ELR (cell line): ENCODE data around the gene CCDC40.
A peak's percentile ranks its signal among the peaks of the same experiment; 100 is the strongest.

Experiments
- DNase-seq: peaks from one replicate; pipeline ENCODE4 v3.0.0-alpha.2; 2015; ENCODE audit warnings: low read depth

Gene CCDC40

DNA sequence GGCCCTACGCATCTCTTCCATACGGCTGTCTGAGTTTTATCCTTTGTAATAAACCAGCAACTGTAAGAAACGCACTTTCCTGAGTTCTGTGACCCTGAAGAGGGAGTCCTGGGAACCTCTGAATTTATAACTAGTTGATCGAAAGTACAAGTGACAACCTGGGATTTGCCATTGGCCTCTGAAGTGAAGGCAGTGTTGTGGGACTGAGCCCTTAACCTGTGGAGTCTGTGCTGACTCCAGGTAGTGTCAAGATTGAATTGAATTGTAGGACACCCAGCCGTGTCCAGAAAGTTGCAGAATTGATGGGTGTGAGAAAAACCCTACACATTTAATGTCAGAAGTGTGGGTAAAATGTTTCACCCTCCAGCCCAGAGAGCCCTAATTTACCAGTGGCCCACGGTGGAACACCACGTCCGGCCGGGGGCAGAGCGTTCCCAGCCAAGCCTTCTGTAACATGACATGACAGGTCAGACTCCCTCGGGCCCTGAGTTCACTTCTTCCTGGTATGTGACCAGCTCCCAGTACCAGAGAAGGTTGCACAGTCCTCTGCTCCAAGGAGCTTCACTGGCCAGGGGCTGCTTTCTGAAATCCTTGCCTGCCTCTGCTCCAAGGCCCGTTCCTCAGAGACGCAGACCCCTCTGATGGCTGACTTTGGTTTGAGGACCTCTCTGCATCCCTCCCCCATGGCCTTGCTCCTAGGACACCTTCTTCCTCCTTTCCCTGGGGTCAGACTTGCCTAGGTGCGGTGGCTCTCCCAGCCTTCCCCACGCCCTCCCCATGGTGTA is 66.4 kb downstream of the CCDC40 start:
- no peak for DNase-seq

DNA sequence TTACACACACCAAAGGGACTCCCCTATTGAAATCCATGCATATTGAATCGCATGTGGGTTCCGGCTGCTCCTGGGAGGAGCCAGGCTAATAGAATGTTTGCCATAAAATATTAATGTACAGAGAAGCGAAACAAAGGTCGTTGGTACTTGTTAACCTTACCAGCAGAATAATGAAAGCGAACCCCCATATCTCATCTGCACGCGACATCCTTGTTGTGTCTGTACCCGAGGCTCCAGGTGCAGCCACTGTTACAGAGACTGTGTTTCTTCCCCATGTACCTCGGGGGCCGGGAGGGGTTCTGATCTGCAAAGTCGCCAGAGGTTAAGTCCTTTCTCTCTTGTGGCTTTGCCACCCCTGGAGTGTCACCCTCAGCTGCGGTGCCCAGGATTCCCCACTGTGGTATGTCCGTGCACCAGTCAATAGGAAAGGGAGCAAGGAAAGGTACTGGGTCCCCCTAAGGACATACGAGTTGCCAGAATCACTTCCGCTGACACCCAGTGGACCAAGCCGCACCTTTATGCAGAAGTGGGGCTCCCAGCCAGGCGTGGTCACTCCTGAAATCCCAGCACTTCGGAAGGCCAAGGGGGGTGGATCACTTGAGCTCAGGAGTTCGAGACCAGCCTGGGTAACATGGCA is 67.1 kb downstream of the CCDC40 start:
- DNase-seq: no peak

- DNase-seq: peak; percentile 19
Observed at GRCh38 chr17:80104321-80104955, 68.0 kb downstream of the CCDC40 start.

GRCh38 chr17:80104956-80105375 is 68.5 kb downstream of the CCDC40 start:
- DNase-seq: no peak

GRCh38 chr17:80105762-80106161 is 69.3 kb downstream of the CCDC40 start:
- no peak for DNase-seq

GRCh38 chr17:80106176-80106575 is 69.7 kb downstream of the CCDC40 start:
- no peak for DNase-seq

- no peak for DNase-seq
Observed at GRCh38 chr17:80106751-80107150, 70.3 kb downstream of the CCDC40 start.

GRCh38 chr17:80107231-80108021 is 71.0 kb downstream of the CCDC40 start:
- DNase-seq: no peak

DNA sequence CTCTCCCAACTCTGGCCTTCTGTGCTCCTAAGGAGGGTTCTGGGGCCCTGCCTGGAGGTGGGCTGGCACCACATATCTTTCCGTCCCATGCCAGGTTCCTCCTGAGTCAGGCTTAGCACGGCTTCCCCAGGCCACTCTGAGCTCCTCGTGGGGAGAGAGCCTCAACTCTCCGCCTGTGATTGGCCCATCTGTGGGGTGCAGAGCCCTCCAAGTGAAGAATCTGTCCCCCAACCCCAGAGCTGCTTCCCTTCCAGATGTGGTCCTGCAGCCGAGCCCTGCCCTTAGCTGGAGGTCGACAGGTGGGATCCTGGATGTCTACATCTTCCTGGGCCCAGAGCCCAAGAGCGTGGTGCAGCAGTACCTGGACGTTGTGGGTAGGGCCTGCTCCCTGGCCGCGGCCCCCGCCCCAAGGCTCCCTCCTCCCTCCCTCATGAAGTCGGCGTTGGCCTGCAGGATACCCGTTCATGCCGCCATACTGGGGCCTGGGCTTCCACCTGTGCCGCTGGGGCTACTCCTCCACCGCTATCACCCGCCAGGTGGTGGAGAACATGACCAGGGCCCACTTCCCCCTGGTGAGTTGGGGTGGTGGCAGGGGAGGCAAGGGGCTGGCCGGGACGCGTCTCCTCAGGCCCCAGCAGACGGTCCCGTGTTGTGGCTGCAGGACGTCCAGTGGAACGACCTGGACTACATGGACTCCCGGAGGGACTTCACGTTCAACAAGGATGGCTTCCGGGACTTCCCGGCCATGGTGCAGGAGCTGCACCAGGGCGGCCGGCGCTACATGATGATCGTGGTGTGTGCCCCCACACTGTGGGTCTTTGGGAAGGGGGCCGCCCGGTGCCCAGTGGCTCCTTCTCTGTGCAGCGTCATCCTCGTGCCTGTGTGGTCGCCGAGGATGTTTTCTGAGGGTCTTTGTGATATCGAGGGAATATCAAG is 71.9 kb downstream of the CCDC40 start:
- no peak for DNase-seq

DNA sequence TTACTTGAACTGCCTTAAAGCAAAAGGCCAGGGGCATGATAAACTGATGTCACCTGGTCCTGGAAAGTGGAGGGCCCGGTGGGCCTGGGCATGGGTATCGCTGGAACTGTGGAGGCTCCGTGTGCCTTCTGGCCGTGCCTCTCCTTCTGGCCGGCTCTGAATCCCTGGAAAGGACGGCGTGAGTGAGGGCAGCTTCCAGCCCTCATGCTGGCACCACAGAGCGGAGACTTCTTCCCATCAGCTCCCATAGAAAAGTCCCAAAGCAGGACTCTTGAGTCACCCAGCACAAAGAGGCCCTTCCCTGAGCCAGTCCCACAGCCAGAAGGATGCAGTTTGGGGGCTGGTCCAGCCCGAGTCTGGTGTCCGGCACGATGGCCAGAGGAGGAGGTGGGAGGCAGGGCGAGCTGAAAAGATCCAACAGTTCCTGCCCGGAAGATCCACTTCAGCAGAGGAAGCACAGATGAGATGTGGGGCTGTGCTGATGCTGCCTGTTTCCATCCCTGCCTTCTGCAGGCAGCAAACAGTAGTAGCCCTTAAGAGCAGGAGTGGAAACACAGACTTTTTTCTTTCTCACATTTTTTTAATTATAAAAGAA is 72.7 kb downstream of the CCDC40 start:
- no peak for DNase-seq

- no peak for DNase-seq
Observed at GRCh38 chr17:80109713-80110446, 73.4 kb downstream of the CCDC40 start.

DNA sequence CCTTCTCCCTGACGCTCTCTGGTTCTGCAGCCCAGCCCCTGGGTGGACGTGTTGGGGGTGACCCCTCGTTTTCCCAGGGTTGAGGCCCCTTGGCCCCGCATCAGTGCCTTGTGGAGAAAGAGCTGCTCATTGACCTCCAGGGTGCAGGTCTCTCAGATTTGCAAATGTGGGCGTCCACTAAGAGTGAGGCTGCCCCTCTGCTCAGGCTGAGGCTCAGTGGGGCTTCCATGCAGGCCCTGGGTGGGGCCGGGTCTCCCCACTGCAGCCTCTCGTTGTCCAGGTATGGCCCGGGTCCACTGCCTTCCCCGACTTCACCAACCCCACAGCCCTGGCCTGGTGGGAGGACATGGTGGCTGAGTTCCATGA is 74.0 kb downstream of the CCDC40 start:
- no peak for DNase-seq

GRCh38 chr17:80110927-80111701 is 74.7 kb downstream of the CCDC40 start:
- DNase-seq: no peak

DNA sequence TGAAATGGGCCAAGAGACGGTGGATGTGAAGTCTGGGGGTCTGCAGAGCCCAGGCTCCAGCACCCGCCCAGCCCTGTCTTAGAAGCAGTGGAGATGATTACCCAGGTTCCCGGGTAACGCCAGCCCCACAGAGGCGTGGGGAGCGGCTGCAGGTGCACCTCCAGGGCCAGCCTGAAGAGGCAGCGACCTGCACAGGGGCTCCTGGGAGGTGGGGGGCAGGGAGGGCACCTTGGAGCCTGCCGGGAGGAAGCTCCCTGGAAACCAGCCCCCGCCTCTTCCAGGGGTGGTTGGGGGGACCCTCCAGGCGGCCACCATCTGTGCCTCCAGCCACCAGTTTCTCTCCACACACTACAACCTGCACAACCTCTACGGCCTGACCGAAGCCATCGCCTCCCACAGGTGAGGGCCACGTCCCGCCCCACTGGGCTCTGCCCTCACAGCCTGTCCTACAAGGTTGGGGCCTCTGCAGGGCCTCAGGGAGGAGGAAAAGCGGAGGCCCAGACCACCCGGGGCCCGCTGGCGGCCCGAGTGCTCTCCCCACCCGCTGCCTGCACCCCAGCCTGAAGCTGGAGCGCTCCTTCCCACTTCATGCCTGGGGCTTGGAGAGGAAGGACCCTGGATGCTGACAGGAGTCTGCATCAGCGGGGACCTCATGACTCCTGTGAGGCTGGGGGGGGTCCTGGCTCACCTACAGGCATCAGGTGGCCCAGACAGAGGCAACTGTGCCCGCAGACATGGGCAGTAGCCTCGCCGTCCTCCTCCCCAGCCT is 75.4 kb downstream of the CCDC40 start:
- DNase-seq: no peak

- no peak for DNase-seq
Observed at GRCh38 chr17:80112471-80113032, 76.1 kb downstream of the CCDC40 start.

DNA sequence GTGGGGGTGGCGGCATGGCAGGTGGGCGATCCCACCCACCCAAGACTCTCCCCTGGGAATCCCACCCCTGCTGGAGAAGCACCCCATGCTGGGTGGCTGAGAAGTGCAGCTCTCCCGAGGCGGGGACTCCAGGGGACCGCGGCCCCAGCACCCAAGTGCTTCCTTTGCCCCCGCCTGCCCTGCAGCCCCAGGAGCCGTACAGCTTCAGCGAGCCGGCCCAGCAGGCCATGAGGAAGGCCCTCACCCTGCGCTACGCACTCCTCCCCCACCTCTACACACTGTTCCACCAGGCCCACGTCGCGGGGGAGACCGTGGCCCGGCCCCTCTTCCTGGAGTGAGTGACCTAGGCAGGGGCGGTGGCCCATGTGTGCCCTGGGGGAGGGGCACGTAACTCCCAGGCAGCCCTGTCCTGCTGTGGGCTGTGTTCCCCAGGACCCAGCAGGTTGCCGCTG is 76.6 kb downstream of the CCDC40 start:
- DNase-seq: no peak

DNA sequence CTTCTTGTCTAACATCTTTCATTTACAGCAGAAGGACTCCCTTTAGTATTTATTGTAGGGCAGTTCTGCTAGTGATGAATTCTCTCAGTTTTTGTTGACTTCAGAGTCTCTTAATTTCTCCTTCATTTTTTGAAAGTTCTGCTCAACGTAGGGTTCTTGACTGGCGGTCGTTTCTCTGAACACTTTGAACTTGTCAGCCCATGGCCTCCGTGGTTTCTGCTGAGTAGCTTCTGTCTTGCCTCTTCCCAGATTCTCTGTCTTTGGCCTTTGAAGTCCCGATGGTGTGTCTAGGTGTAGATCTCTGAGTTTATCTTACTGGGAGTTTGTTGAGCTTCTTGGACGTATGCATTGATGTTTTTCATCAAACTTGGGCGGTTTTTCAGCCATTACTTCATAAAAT is 78.3 kb downstream of the CCDC40 start:
- no peak for DNase-seq

- no peak for DNase-seq
Observed at GRCh38 chr17:80115159-80115558, 78.7 kb downstream of the CCDC40 start.
